ENCODE measurements around the gene DFFA.

DNA sequence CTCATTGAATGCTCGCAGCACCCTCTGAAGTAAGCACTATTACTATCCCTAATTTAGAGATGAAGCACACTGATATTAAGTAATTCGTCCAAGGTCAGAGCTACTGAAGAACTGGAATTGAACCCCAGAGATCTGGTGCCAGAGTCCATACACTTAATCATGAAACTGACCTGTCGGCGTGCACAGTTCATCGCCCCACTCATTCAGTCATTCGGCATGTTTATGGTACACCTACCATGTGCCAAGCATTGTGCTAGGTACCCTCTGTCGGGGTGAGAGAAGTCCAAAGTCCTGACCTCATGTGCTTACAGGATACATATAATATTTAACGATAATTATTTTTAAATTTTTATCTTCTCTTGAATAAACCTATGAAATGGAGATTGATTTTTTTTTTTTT lies 47.7 kb downstream of the DFFA start:
- TF ChIP-seq, protein P1, sequence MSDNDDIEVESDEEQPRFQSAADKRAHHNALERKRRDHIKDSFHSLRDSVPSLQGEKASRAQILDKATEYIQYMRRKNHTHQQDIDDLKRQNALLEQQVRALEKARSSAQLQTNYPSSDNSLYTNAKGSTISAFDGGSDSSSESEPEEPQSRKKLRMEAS (IDR thresholded peaks at IDR 0.05) = no peak
- TF ChIP-seq RAD21 (IDR thresholded peaks at IDR 0.05; ENCODE audit: low read depth) (no peak), YY1 (IDR thresholded peaks at IDR 0.05; ENCODE audit: low read depth) (no peak), EP300 (IDR thresholded peaks at IDR 0.05; ENCODE audit: borderline replicate concordance) (no peak)
- TF ChIP-seq, protein P2, sequence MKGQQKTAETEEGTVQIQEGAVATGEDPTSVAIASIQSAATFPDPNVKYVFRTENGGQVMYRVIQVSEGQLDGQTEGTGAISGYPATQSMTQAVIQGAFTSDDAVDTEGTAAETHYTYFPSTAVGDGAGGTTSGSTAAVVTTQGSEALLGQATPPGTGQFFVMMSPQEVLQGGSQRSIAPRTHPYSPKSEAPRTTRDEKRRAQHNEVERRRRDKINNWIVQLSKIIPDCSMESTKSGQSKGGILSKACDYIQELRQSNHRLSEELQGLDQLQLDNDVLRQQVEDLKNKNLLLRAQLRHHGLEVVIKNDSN (IDR thresholded peaks at IDR 0.05) = no peak
